Upper lobe of left lung (tissue), 4 donors: ENCODE measurements around the gene B4GALNT3.

Source experiments
- CTCF ChIP-seq, 6 experiments: fragments of 450-650 bp in 4 of 6; fragments of 200-600 bp in 2 of 6; sonication (generic) in 2 of 6; IDR thresholded peaks; one replicate each; pipeline ENCODE4 v1.5.1; 2016 to 2019; ENCODE audit warnings: antibody characterized with exemption in 6 of 6
- POLR2AphosphoS5 ChIP-seq, 2 donors: sonication (generic); formaldehyde crosslinking; IDR thresholded peaks; one replicate each; pipeline ENCODE4 v1.5.1; 2017; ENCODE audit warnings: antibody characterized with exemption in 2 of 2

DNA sequence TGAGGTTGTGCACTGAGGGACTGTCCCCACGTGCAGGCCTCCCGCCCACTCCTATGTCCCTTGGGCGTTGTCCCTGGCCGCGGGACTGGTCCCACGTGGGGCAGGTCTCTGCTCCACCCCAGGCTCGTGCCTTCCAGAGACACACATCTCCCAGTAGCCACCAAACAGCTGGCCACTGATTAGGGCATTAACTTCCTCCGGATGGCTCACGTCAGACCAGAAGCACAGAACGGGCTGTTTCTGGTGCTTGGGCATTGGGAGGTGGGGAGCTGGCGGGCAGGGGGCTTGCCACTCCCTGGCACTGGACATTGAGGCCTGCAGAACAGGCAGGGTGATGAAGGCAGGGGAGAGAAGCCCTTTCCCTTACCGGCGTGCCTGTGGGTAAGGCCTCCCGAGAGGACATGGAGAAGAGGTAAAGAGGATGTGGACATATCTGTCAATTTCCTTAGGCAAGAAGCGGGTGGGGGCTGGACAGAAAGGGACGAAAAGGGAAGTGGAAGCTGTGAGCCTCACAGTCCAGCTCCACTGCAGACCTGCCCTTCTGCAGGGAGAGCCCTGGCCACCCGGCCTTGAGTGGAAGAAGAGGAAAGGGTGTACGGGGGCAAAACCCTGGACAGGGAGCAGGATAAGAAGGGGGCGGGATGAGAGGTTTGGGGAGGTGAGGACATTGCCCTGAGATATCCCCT is 102.3 kb downstream of the B4GALNT3 start:
- TF ChIP-seq CTCF (IDR thresholded peaks at IDR 0.05): no peak
- peak in 1 of 2 donors; percentile 42 for TF ChIP-seq POLR2AphosphoS5 (IDR thresholded peaks at IDR 0.05)
